Measurements from ENCODE around the gene TSPAN3.

GRCh38 chr15:77040673-77041072 is 30.2 kb downstream of the TSPAN3 start:
- TF ChIP-seq POLR2A (IDR thresholded peaks at IDR 0.05) (no peak), POLR2AphosphoS5 (IDR thresholded peaks at IDR 0.05) (no peak)

Measured in gastroesophageal sphincter (tissue), 2 donors.